Measurements from ENCODE around the gene ICOSLG.
"Not testable (repeated sequence)": the region's sequence is repeated elsewhere in the genome, so short reads cannot be mapped to it uniquely, and the experiment has no call there.

ICOSLG gene

DNA sequence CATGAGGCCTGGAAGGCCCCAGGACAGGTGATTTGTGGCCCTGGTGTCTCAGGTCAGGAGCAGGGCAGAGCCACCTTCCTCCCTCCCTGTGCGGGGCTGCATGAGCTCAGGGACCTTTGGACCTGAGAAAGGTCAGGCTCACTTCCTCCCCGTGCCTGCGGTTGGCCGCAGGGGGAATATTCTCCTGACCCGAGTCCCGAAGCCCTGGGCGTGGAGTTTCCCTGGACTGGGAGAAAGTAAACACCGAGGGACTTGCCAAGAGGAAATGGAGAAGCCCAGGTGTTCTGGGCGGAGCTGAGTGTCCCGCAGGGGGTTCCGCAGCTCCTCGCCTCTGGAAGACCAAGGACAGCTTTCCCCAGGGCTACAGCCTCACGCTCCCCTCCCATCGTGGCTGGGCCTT is 64.6 kb downstream of the ICOSLG start:
- not testable (repeated sequence) for DNase-seq (ENCODE audit: low spot score)

DNA sequence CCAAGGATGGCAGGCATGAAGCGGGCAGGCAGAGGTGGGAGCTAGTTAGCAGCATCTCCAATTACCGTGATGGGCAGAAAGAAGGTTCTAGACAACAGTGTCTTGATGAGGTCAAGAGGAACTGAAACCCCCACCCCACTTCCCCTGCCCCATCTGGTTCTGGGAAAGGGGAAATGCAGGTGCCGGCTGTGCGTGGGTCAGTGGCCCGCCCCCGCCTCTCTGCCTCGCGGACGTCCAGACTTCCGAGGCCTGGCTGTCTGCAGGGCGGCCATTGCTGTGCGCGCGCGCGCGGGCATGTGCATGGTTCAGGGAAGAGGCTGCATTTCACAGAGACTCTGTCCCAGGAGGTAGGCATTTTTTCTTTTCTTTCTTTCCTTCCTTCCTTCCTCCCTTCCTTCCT is 65.6 kb downstream of the ICOSLG start:
- not testable (repeated sequence) for DNase-seq (ENCODE audit: low spot score)

All from hepatic stellate cell (primary cell).